Ascending aorta (tissue), 2 donors: ENCODE results near the gene MIDN. TPM values are rescaled to one million over a fixed set of nuclear protein-coding genes. Genes with fewer than 3 reads are reported as not detected.
"Not testable (repeated sequence)": the region's sequence is repeated elsewhere in the genome, so short reads cannot be mapped to it uniquely, and the experiment has no call there.

ENCODE experiments used
- DNase-seq, 2 donors: peaks; one replicate each; pipeline ENCODE4 v3.0.0-alpha.2; 2019; ENCODE audit warnings: low spot score in 2 of 2
- H3K27ac ChIP-seq, 2 donors: fragments of 200-600 bp; sonication (generic); one replicate each; pipeline ENCODE4 v1.5.1; 2016 to 2017; ENCODE audit warnings: mild to moderate bottlenecking in 1 of 2
- H3K27me3 ChIP-seq: fragments of 200-600 bp; sonication (generic); one replicate; pipeline ENCODE4 v1.5.1; 2017
- H3K36me3 ChIP-seq, 2 donors: fragments of 200-600 bp; sonication (generic); one replicate each; pipeline ENCODE4 v1.5.1; 2016
- H3K4me1 ChIP-seq, 2 donors: fragments of 200-600 bp; sonication (generic); one replicate each; pipeline ENCODE4 v1.5.1; 2016 to 2017; ENCODE audit warnings: mild to moderate bottlenecking in 1 of 2
- H3K4me3 ChIP-seq, 2 donors: fragments of 200-600 bp; sonication (generic); one replicate each; pipeline ENCODE4 v1.5.1; 2016 to 2017; ENCODE audit warnings: mild to moderate bottlenecking in 1 of 2
- H3K9me3 ChIP-seq, 2 donors: fragments of 200-600 bp; sonication (generic); one replicate each; pipeline ENCODE4 v1.5.1; 2016
- CTCF ChIP-seq, 3 experiments: fragments of 200-600 bp in 2 of 3; fragments of 450-650 bp in 1 of 3; sonication (generic) in 2 of 3; IDR thresholded peaks; one replicate each; pipeline ENCODE4 v1.5.1; 2016 to 2019; ENCODE audit warnings: antibody characterized with exemption in 3 of 3, mild to moderate bottlenecking in 1 of 3, moderate library complexity in 1 of 3
- intact Hi-C: fragments of 100-400 bp; cut with DNase I; formaldehyde crosslinking; loops from one replicate; pipeline ENCODE4 v1.15.1; 2023
- total RNA-seq: library from RNA; depleted of rRNA; stranded (reverse); fragments of >200 nt; gene quantifications from one replicate; pipeline ENCODE4 v1.1.0, GENCODE V29; 2016

Gene MIDN
- total RNA-seq, 1 donor from 2014 or later = 307 TPM

GRCh38 chr19:1206864-1207450, 41.4 kb upstream of the MIDN start:
- no peaks in the 10 kb centered on the region for H3K9me3 ChIP-seq
- H3K27me3 ChIP-seq = no peaks in the 10 kb centered on the region
- peak overlapping the region; percentile 80 to 84 for H3K27ac ChIP-seq
- peaks cover 9 to 26% of the 10 kb centered on the region in 2 donors for H3K4me1 ChIP-seq
- no peak for DNase-seq
- intact Hi-C loops = no loop called here
- H3K36me3 ChIP-seq = peaks cover 0 to 10% of the 10 kb centered on the region in 2 donors
- no peak for TF ChIP-seq CTCF (IDR thresholded peaks at IDR 0.05)
- peak overlapping the region; percentile 71 to 95 for H3K4me3 ChIP-seq

- H3K27me3 ChIP-seq, H3K9me3 ChIP-seq, H3K36me3 ChIP-seq, DNase-seq, intact Hi-C loops: not testable (repeated sequence)
- Histone ChIP-seq H3K4me3 (peak overlapping the region; percentile 26 to 41), H3K4me1 (peaks cover 14 to 39% of the 10 kb centered on the region in 2 donors), H3K27ac (peak overlapping the region; percentile 49 to 50)
These were observed 39.6 kb upstream of the MIDN start for GRCh38 chr19:1208830-1209229.

- Histone ChIP-seq H3K4me1 (peaks cover 21 to 46% of the 10 kb centered on the region in 2 donors), H3K9me3 (no peaks in the 10 kb centered on the region), H3K36me3 (peaks cover 0 to 10% of the 10 kb centered on the region in 2 donors), H3K27me3 (no peaks in the 10 kb centered on the region), H3K27ac (peak overlapping the region in 1 of 2 donors; percentile 49), H3K4me3 (no peak overlapping the region)
- DNase-seq = no peak
- intact Hi-C loops = loop anchor here (10.0 kb wide), 1 partner anchor 285 kb away; the partner anchor contains the start of gene ARID3A
- TF ChIP-seq CTCF (IDR thresholded peaks at IDR 0.05) = no peak
These were observed 38.2 kb upstream of the MIDN start for GRCh38 chr19:1210227-1210538.

- no peak for DNase-seq
- H3K27me3 ChIP-seq = no peaks in the 10 kb centered on the region
- H3K36me3 ChIP-seq = peaks cover 0 to 10% of the 10 kb centered on the region in 2 donors
- intact Hi-C loops = loop anchor here (10.0 kb wide), 1 partner anchor 287 kb away; the partner anchor contains the start of gene ARID3A
- peaks cover 32 to 60% of the 10 kb centered on the region in 2 donors for H3K4me1 ChIP-seq
- H3K9me3 ChIP-seq = no peaks in the 10 kb centered on the region
- peak overlapping the region in 1 of 2 donors; percentile 67 for H3K27ac ChIP-seq
- H3K4me3 ChIP-seq = no peak overlapping the region
- no peak for TF ChIP-seq CTCF (IDR thresholded peaks at IDR 0.05)
These were observed 36.7 kb upstream of the MIDN start for GRCh38 chr19:1211494-1212234.

- H3K4me1 ChIP-seq = peaks cover 29 to 73% of the 10 kb centered on the region in 2 donors
- no peaks in the 10 kb centered on the region for H3K9me3 ChIP-seq
- intact Hi-C loops = loop anchor here (10.0 kb wide), 1 partner anchor 289 kb away; the partner anchor contains the start of gene ARID3A
- H3K27me3 ChIP-seq = no peaks in the 10 kb centered on the region
- TF ChIP-seq CTCF (IDR thresholded peaks at IDR 0.05) = no peak
- H3K4me3 ChIP-seq = peak overlapping the region; percentile 38 to 49
- DNase-seq = peak; percentile 65 to 88
- H3K36me3 ChIP-seq = peaks cover 0 to 10% of the 10 kb centered on the region in 2 donors
- H3K27ac ChIP-seq = peak overlapping the region; percentile 92 to 98
These were observed 34.7 kb upstream of the MIDN start for GRCh38 chr19:1213391-1214286.
